HepG2 (cell line): Measurements from ENCODE around the gene IFI35. TPM values are rescaled to one million over a fixed set of nuclear protein-coding genes. Genes with fewer than 3 reads are reported as not detected.

ENCODE experiments used
- AKNA ChIP-seq: sonication (generic); formaldehyde crosslinking; IDR thresholded peaks from 2 replicates; pipeline ENCODE4 v1.4.0; 2020; ENCODE audit warnings: missing genetic modification reagents, borderline replicate concordance
- FLYWCH1 ChIP-seq: sonication (generic); formaldehyde crosslinking; IDR thresholded peaks from 2 replicates; pipeline ENCODE4 v1.8.1; 2023; ENCODE audit warnings: mild to moderate bottlenecking, missing genetic modification reagents
- FOXA1 ChIP-seq, 2 experiments: fragments of 450-650 bp in 1 of 2; sonication (generic) in 1 of 2; formaldehyde crosslinking in 1 of 2; IDR thresholded peaks; 2 replicates each; pipeline versions ENCODE4 v1.4.0 to v1.6.1; 2016 to 2020; ENCODE audit warnings: missing genetic modification reagents in 1 of 2
- GATAD1 ChIP-seq: IDR thresholded peaks from 2 replicates; pipeline ENCODE4 v1.6.1; 2016; ENCODE audit warnings: missing genetic modification reagents, missing compliant biosample characterization
- GFI1 ChIP-seq: sonication (generic); formaldehyde crosslinking; IDR thresholded peaks from 2 replicates; pipeline ENCODE4 v1.5.0; 2020; ENCODE audit warnings: missing genetic modification reagents, mild to moderate bottlenecking, borderline replicate concordance
- MAX ChIP-seq: IDR thresholded peaks from 2 replicates; pipeline ENCODE4 v1.6.1; 2012; ENCODE audit warnings: inconsistent platforms
- MLX ChIP-seq: IDR thresholded peaks from 2 replicates; pipeline ENCODE4 v1.6.1; 2016
- NFE2 ChIP-seq: sonication (generic); formaldehyde crosslinking; IDR thresholded peaks from 2 replicates; pipeline ENCODE4 v1.4.0; 2020; ENCODE audit warnings: missing genetic modification reagents
- POLR2AphosphoS2 ChIP-seq: IDR thresholded peaks from 2 replicates; pipeline ENCODE4 v1.6.1; 2011; ENCODE audit warnings: low read depth, low read length, improper control_type of control experiment
- SIX4 ChIP-seq: sonication (generic); formaldehyde crosslinking; IDR thresholded peaks from 2 replicates; pipeline ENCODE4 v1.4.0; 2020; ENCODE audit warnings: missing genetic modification reagents
- SNAPC4 ChIP-seq: sonication (generic); formaldehyde crosslinking; IDR thresholded peaks from 2 replicates; pipeline ENCODE4 v1.4.0; 2020; ENCODE audit warnings: mild to moderate bottlenecking, missing genetic modification reagents
- TRIM22 ChIP-seq: fragments of 450-650 bp; IDR thresholded peaks from 2 replicates; pipeline ENCODE4 v1.6.1; 2017
- YY1 ChIP-seq: IDR thresholded peaks from 2 replicates; pipeline ENCODE4 v1.6.1; 2011; ENCODE audit warnings: low read length, low read depth, moderate library complexity, mild to moderate bottlenecking; ENCODE audit not compliant: insufficient read depth, insufficient replicate concordance
- ZNF546 ChIP-seq: sonication (generic); formaldehyde crosslinking; conservative IDR thresholded peaks from 2 replicates; pipeline ENCODE4 v1.8.1; 2023; ENCODE audit warnings: mild to moderate bottlenecking, missing genetic modification reagents
- ZNF660 ChIP-seq: sonication (generic); formaldehyde crosslinking; IDR thresholded peaks from 2 replicates; pipeline ENCODE4 v1.5.1; 2020; ENCODE audit warnings: mild to moderate bottlenecking, low read depth, missing genetic modification reagents, borderline replicate concordance
- ZNF788 ChIP-seq: sonication (generic); formaldehyde crosslinking; IDR thresholded peaks from 2 replicates; pipeline ENCODE4 v1.5.0; 2020; ENCODE audit warnings: mild to moderate bottlenecking, missing genetic modification reagents, borderline replicate concordance
- polyA plus RNA-seq, 8 experiments: library from polyadenylated mRNA; depleted of rRNA in 3 of 8; stranded (reverse) in 7 of 8; unstranded in 1 of 8; fragments of >200 nt; fragmentation: Illumina TruSeq in 4 of 8; extraction: Trizol in 4 of 8; gene quantifications; 2 replicates each; pipeline versions ENCODE4 v1.2.1 to v1.2.3, GENCODE V29; 2011 to 2016; ENCODE audit warnings: low read depth in 4 of 8, missing spikeins in 1 of 8, mixed read lengths in 1 of 8; ENCODE audit not compliant: insufficient read depth in 1 of 8
- total RNA-seq, 5 experiments: library from RNA; depleted of rRNA; stranded (reverse); fragments of >200 nt; fragmentation: Illumina TruSeq; extraction: Trizol; gene quantifications; 2 replicates each; pipeline ENCODE4 v1.2.3, GENCODE V29; 2016; ENCODE audit warnings: low read depth in 1 of 5

Gene IFI35
- total and polyA plus RNA-seq, 2 of the 13 experiments (the other 11 are each of a cell fraction or from before 2014, with no cell fraction given): 28.9 to 38.1 TPM

GRCh38 chr17:42997984-42998938 is 8.3 kb upstream of the IFI35 start, which contains the start of gene RPL27 (continued):
- no peak for TF ChIP-seq ZNF546 (CRISPR knock-in tag)
- peak; percentile 51; the same call in 1 of the 2 replicates for TF ChIP-seq NFE2 (CRISPR knock-in tag)
- peak; percentile 85 for TF ChIP-seq GFI1 (CRISPR knock-in tag)
- TF ChIP-seq ZNF788: peak; percentile 99
- peak; percentile 88 for TF ChIP-seq POLR2AphosphoS2
- TF ChIP-seq MLX: peak; percentile 86
- peak; percentile 87; the same call in 1 of the 2 replicates for TF ChIP-seq FLYWCH1 (CRISPR knock-in tag)
- TF ChIP-seq MAX: peak; percentile 96
- peak; percentile 90 for TF ChIP-seq SNAPC4
- TF ChIP-seq AKNA: no peak
- TF ChIP-seq FOXA1 (IDR thresholded peaks at IDR 0.05): no peak
- TF ChIP-seq FOXA1 (CRISPR knock-in tag; IDR thresholded peaks at IDR 0.05): peak; percentile 58; the same call in 1 of the 2 replicates
- peak; percentile 82 for TF ChIP-seq YY1
- peak; percentile 96 for TF ChIP-seq GATAD1 (CRISPR knock-in tag)
- TF ChIP-seq TRIM22: no peak
- no peak; the same call in 1 of the 2 replicates for TF ChIP-seq ZNF660 (CRISPR knock-in tag)
- TF ChIP-seq SIX4 (CRISPR knock-in tag): peak; percentile 94
